ENCODE results near the gene TOP1. TPM values are rescaled to one million over a fixed set of nuclear protein-coding genes. Genes with fewer than 3 reads are reported as not detected.

The TOP1 gene
- total RNA-seq, 1 experiment from 2014 or later, result 144 TPM

DNA sequence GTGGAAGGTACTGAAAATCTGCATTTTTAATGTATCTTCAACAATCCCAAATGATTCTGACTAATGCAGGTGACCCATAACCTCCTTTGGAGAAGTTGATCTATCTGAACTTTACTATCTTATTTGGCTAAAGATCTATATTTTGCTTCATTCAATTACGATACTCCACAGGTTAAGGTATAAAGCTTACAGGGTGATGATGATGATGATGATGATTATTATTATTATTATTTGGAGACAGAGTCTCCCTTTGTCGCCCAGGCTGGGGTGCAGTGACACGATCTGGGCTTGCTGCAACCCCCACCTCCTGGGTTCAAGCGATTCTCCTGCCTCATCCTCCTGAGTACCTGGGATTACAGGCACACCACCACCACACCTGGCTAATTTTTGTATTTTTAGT, 13.1 kb downstream of the TOP1 start:
- POLR2A ChIA-PET, result no interaction called here
- no peak for DNase-seq
- Histone ChIP-seq H3K27me3 (replicated peaks; ENCODE audit: control insufficient read depth, insufficient read depth, low read length) (no peaks in the 10 kb centered on the region), H3K9me3 (no peaks in the 10 kb centered on the region), H3K4me3 (ENCODE audit: low read depth, low read length) (no peak overlapping the region), H3K4me1 (peaks cover 51% of the 10 kb centered on the region), H3K36me3 (ENCODE audit: control insufficient read depth, insufficient read depth, low read length) (peaks cover 6% of the 10 kb centered on the region)
- Mint-ChIP-seq H3K27me3 (ENCODE audit: insufficient read depth, unreplicated experiment) (no peaks in the 10 kb centered on the region), H3K36me3 (ENCODE audit: insufficient read depth, unreplicated experiment) (peaks cover 44% of the 10 kb centered on the region), H3K4me1 (ENCODE audit: low read depth, unreplicated experiment) (peaks cover 27% of the 10 kb centered on the region), H3K4me3 (ENCODE audit: unreplicated experiment) (no peak overlapping the region), H3K9me3 (ENCODE audit: unreplicated experiment) (no peaks in the 10 kb centered on the region), H3K27ac (ENCODE audit: unreplicated experiment) (no peak overlapping the region)
- CTCF ChIA-PET, result interaction anchor here (0.7 to 2.3 kb wide), 4 partner anchors 24 to 51 kb away, joined by 4 to 12 read pairs (median 4); no protein-coding TSS in a partner anchor
- TF ChIP-seq, protein P1, sequence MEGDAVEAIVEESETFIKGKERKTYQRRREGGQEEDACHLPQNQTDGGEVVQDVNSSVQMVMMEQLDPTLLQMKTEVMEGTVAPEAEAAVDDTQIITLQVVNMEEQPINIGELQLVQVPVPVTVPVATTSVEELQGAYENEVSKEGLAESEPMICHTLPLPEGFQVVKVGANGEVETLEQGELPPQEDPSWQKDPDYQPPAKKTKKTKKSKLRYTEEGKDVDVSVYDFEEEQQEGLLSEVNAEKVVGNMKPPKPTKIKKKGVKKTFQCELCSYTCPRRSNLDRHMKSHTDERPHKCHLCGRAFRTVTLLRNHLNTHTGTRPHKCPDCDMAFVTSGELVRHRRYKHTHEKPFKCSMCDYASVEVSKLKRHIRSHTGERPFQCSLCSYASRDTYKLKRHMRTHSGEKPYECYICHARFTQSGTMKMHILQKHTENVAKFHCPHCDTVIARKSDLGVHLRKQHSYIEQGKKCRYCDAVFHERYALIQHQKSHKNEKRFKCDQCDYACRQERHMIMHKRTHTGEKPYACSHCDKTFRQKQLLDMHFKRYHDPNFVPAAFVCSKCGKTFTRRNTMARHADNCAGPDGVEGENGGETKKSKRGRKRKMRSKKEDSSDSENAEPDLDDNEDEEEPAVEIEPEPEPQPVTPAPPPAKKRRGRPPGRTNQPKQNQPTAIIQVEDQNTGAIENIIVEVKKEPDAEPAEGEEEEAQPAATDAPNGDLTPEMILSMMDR (IDR thresholded peaks at IDR 0.05; ENCODE audit: insufficient read depth in 1 of 2, low read depth in 1 of 2, low read length in 1 of 2, severe bottlenecking in 1 of 2, unreplicated experiment in 1 of 2), result no peak
- no TSS peak for BruUV-seq (replicated peaks)
- intact Hi-C loops (cut with micrococcal nuclease; ENCODE audit: unreplicated experiment), result no loop called here

DNA sequence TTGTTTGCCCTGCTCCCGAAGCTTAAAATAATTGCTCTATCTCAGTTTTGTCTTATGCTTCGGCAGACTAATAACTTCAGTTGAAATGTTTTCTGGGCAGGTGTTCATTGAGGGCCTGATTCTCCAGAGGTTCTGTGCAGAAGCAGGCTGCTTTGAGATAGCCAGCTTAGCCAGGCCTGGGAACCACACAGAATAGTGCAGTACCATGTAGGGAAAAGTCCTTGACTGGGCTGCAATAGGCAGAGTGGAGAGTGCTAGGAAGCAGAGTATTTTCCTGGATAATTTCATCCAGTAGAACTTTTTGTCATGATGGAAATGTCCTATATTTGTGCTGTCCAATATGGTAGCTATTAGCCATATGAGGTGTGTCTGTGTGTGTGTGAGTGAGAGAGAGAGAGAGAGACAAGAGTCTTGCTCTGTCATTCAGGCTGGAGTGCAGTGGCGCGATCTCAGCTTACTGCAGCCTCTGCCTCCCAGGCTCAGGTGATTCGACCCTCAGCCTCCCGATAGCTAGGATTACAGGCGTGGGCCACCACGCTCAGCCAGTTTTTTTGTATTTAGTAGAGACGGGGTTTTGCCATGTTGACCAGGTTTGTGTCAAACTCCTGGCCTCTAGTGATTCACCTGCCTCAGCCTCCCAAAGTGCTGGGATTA, 15.9 kb downstream of the TOP1 start:
- H3K4me1 Mint-ChIP-seq (ENCODE audit: low read depth, unreplicated experiment), result peaks cover 50% of the 10 kb centered on the region
- Histone ChIP-seq H3K4me3 (ENCODE audit: low read depth, low read length) (no peak overlapping the region), H3K27me3 (replicated peaks; ENCODE audit: control insufficient read depth, insufficient read depth, low read length) (no peaks in the 10 kb centered on the region), H3K4me1 (peaks cover 53% of the 10 kb centered on the region), H3K9me3 (no peaks in the 10 kb centered on the region), H3K36me3 (ENCODE audit: control insufficient read depth, insufficient read depth, low read length) (peaks cover 6% of the 10 kb centered on the region)
- no peak overlapping the region for H3K27ac Mint-ChIP-seq (ENCODE audit: unreplicated experiment)
- ChIA-PET CTCF (interaction anchor here (0.7 to 1.8 kb wide), 3 partner anchors 14 to 54 kb away, joined by 3 to 9 read pairs (median 4); no protein-coding TSS in a partner anchor), POLR2A (no interaction called here)
- peaks cover 26% of the 10 kb centered on the region for H3K36me3 Mint-ChIP-seq (ENCODE audit: insufficient read depth, unreplicated experiment)
- H3K9me3 Mint-ChIP-seq (ENCODE audit: unreplicated experiment), result no peaks in the 10 kb centered on the region
- H3K4me3 Mint-ChIP-seq (ENCODE audit: unreplicated experiment), result no peak overlapping the region
- DNase-seq, result no peak
- BruUV-seq (replicated peaks), result no TSS peak
- TF ChIP-seq, protein P1 (IDR thresholded peaks at IDR 0.05; ENCODE audit: insufficient read depth in 1 of 2, low read depth in 1 of 2, low read length in 1 of 2, severe bottlenecking in 1 of 2, unreplicated experiment in 1 of 2), result no peak
- H3K27me3 Mint-ChIP-seq (ENCODE audit: insufficient read depth, unreplicated experiment), result no peaks in the 10 kb centered on the region
- intact Hi-C loops (cut with micrococcal nuclease; ENCODE audit: unreplicated experiment), result no loop called here

DNA sequence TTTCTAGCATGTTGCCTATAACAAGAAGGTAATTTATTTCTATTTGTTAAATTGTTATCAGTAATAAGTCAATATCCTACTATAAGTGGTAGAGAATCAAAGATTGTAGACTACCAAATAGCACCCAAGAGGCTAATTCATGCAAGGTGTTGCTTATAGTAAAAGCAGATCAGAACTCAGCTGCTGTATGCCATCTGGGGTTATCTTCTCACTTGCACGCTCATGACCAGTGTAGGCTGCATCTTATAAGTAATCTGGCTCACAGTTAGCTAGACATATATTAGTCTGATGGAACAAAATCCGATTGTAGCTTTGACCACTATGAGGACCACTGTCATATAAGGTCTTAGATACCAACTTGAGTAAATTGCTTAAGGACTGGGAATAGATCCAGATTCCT, 17.0 kb downstream of the TOP1 start:
- intact Hi-C loops (cut with micrococcal nuclease; ENCODE audit: unreplicated experiment), result no loop called here
- H3K4me1 Mint-ChIP-seq (ENCODE audit: low read depth, unreplicated experiment), result peaks cover 61% of the 10 kb centered on the region
- TF ChIP-seq, protein P1 (IDR thresholded peaks at IDR 0.05; ENCODE audit: insufficient read depth in 1 of 2, low read depth in 1 of 2, low read length in 1 of 2, severe bottlenecking in 1 of 2, unreplicated experiment in 1 of 2), result no peak
- H3K36me3 Mint-ChIP-seq (ENCODE audit: insufficient read depth, unreplicated experiment), result peaks cover 18% of the 10 kb centered on the region
- peaks cover 56% of the 10 kb centered on the region for H3K4me1 ChIP-seq
- H3K4me3 ChIP-seq (ENCODE audit: low read depth, low read length), result no peak overlapping the region
- peaks cover 6% of the 10 kb centered on the region for H3K36me3 ChIP-seq (ENCODE audit: control insufficient read depth, insufficient read depth, low read length)
- ChIA-PET CTCF (interaction anchor here (0.6 to 7.8 kb wide), 5 partner anchors 16 to 251 kb away, joined by 3 to 47 read pairs (median 4); no protein-coding TSS in a partner anchor), POLR2A (no interaction called here)
- no peaks in the 10 kb centered on the region for H3K27me3 Mint-ChIP-seq (ENCODE audit: insufficient read depth, unreplicated experiment)
- H3K27ac Mint-ChIP-seq (ENCODE audit: unreplicated experiment), result no peak overlapping the region
- no peaks in the 10 kb centered on the region for H3K27me3 ChIP-seq (replicated peaks; ENCODE audit: control insufficient read depth, insufficient read depth, low read length)
- no peaks in the 10 kb centered on the region for H3K9me3 Mint-ChIP-seq (ENCODE audit: unreplicated experiment)
- DNase-seq, result no peak
- H3K9me3 ChIP-seq, result no peaks in the 10 kb centered on the region
- BruUV-seq (replicated peaks), result no TSS peak
- H3K4me3 Mint-ChIP-seq (ENCODE audit: unreplicated experiment), result no peak overlapping the region
